Measurements from ENCODE around the gene ZBTB21. TPM values are rescaled to one million over a fixed set of nuclear protein-coding genes. Genes with fewer than 3 reads are reported as not detected.

ZBTB21 gene
- polyA plus RNA-seq (2012; ENCODE audit: insufficient read depth, insufficient read length, low read depth) = 14.7 TPM

DNA sequence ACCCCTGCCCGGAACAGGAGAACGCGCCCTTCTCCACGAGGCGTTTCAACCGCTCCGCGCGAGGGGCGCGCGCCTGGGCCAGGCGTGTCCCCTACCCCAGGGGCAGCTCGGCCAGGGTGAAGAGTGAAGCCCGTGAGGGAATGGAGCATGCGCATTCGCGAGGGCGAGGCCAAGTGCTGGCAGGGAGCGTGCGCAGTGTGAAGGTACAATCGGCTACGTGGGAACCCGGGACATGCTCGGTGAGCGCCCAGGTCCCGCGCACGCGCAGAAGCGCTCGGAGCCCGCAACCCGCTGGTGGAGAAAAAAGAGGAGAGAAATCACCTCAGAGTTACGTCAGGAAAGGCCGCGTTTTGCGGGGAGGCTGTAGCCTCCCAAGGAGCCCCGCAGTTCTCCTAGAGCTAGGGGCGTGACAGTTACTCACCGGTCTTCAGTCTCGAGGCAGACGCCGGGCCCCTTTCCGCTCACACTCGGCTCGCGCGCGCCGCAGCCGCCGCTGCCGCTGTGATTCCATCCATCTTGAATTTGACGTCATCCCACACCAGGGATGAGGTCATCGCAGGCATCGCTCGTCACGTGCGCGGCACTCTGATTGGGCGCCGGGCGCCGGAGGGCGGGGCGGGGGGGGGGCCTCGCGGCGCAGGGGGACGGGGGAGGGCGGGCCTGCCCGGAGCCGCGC is at the start of gene ZBTB21:
TSS of gene ZBTB21 (minus strand) at position 530 of the 676 bp plus-strand sequence. CDS start 16,265 bp downstream, outside the sequence.
- DNase-seq = peak; percentile 98

DNA sequence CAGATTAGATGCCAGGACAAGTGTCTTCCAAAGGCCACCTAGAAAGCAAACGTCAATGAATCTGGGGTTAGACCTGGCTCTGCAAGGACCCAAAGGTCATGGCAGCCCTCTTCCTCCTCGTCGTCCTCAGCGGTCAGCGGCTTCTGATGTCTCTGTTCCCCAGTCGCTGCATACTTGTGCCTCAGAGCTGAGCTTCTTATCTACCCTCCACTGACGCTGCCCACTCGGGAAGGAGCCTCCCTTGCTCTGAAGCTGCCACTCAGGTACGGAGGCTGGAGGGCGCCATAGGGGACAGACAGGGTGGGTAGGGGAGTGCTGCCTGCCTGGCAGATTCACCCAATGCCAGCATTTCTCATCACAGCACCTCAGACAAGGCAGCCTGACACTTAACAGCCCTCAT is 49.6 kb upstream of the ZBTB21 start:
- no peak for DNase-seq
- H3K36me3 ChIP-seq = no peaks in the 10 kb centered on the region
- TF ChIP-seq, protein P1, sequence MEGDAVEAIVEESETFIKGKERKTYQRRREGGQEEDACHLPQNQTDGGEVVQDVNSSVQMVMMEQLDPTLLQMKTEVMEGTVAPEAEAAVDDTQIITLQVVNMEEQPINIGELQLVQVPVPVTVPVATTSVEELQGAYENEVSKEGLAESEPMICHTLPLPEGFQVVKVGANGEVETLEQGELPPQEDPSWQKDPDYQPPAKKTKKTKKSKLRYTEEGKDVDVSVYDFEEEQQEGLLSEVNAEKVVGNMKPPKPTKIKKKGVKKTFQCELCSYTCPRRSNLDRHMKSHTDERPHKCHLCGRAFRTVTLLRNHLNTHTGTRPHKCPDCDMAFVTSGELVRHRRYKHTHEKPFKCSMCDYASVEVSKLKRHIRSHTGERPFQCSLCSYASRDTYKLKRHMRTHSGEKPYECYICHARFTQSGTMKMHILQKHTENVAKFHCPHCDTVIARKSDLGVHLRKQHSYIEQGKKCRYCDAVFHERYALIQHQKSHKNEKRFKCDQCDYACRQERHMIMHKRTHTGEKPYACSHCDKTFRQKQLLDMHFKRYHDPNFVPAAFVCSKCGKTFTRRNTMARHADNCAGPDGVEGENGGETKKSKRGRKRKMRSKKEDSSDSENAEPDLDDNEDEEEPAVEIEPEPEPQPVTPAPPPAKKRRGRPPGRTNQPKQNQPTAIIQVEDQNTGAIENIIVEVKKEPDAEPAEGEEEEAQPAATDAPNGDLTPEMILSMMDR (IDR thresholded peaks at IDR 0.05; ENCODE audit: low read depth, low read length) = no peak
- no peaks in the 10 kb centered on the region for H3K4me1 ChIP-seq
- H3K4me3 ChIP-seq (ENCODE audit: low read depth, low read length) = no peak overlapping the region
- no peaks in the 10 kb centered on the region for H3K9me3 ChIP-seq
- H3K27me3 ChIP-seq = peaks cover 22% of the 10 kb centered on the region

More for the DNA sequence above, at the start of gene ZBTB21:
- Histone ChIP-seq H3K9me3 (no peaks in the 10 kb centered on the region), H3K4me1 (no peaks in the 10 kb centered on the region), H3K36me3 (peaks cover 9% of the 10 kb centered on the region; the same call in 1 of the 2 replicates), H3K27me3 (no peaks in the 10 kb centered on the region), H3K4me3 (ENCODE audit: low read depth, low read length) (peak within 1 kb of the TSS; percentile 77)
- TF ChIP-seq, protein P1 (IDR thresholded peaks at IDR 0.05; ENCODE audit: low read depth, low read length) = no peak

DNA sequence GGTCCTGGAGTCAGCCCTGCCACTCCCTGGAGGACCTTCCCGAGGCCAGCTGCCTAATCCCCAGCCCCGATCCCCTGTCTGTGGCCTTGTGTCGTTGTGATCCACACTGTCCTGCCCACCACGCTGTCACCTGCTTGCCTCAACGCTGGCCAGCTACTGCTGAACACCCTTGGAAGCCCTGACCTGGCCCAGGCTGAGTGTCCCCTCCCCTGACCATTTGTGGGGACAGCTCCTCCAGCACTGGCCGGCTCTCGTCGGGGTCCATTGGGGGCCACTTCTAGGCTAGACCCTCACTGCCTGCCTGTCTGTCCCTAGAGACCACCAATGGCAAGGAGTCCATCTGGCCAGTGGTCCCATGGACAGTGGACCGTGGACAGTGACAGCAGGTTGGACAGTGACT is 49.0 kb upstream of the ZBTB21 start:
- Histone ChIP-seq H3K4me3 (ENCODE audit: low read depth, low read length) (no peak overlapping the region), H3K4me1 (no peaks in the 10 kb centered on the region), H3K27me3 (peaks cover 22% of the 10 kb centered on the region), H3K36me3 (no peaks in the 10 kb centered on the region), H3K9me3 (no peaks in the 10 kb centered on the region)
- TF ChIP-seq, protein P1 (IDR thresholded peaks at IDR 0.05; ENCODE audit: low read depth, low read length) = no peak
- DNase-seq = no peak

DNA sequence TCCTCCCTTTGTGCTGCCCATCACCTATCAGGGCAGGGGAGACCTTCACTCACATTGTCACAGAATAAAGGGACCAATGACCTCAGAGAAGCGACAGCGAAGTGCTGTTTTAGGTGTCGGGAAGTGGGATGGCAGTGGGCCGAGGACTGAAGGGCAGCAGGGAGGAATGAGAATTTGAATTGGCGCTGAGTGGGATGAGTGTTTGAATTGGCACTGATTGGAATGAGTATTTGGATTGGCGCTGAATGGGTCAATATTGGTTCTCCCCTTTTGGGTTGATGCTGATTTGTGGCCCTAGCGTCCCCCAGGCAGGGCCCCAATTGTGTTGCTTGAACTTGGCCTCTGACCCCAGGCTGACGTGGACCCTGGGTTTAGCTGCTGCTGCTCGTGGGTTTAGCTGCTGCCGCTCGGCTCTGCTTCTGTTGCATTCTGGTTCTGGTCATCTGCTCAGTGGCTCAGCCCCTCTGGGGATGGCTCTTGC is 48.5 kb upstream of the ZBTB21 start:
- Histone ChIP-seq H3K36me3 (no peaks in the 10 kb centered on the region), H3K27me3 (peaks cover 21% of the 10 kb centered on the region), H3K4me3 (ENCODE audit: low read depth, low read length) (no peak overlapping the region), H3K4me1 (no peaks in the 10 kb centered on the region), H3K9me3 (no peaks in the 10 kb centered on the region)
- TF ChIP-seq, protein P1 (IDR thresholded peaks at IDR 0.05; ENCODE audit: low read depth, low read length) = no peak
- DNase-seq = no peak

DNA sequence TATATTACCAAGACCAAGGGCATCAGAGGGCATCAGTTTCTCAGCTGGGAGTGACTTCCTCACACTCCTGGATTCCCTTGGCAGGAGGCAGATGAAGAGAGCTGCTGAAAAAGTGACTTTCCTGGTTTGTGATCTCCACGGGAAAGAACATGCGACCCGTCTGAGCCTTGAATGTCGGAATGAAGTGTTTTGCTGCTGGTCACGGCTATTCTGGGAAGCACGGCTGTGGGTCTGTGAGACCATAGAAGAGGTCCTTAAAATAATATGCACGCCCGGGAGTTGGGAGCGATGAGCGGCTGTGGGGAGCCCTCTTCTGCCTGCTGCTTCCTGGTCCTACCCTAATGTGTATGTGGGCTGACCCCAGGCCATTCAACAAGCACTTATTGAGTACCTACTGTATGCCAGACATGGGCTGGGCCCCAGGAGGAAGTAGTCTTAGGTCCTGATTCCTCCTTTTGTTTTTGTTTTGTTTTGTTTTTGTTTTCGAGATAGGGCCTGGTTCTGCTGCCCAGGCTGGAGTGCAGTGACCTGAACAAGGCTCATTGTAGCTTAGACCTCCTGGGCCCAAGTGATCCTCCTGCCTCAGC is 47.8 kb upstream of the ZBTB21 start:
- DNase-seq = no peak
- H3K27me3 ChIP-seq = peaks cover 19% of the 10 kb centered on the region
- no peaks in the 10 kb centered on the region for H3K4me1 ChIP-seq
- H3K36me3 ChIP-seq = no peaks in the 10 kb centered on the region
- TF ChIP-seq, protein P1 (IDR thresholded peaks at IDR 0.05; ENCODE audit: low read depth, low read length) = no peak
- H3K4me3 ChIP-seq (ENCODE audit: low read depth, low read length) = no peak overlapping the region
- H3K9me3 ChIP-seq = no peaks in the 10 kb centered on the region

Data from BE2C (cell line).